Cortex of kidney (tissue), 1 donor: ENCODE data around the gene OLIG1.

Source experiments
- DNase-seq: peaks from one replicate; lab custom pipeline; 2025; lab: John Stamatoyannopoulos, UW

Gene OLIG1

DNA sequence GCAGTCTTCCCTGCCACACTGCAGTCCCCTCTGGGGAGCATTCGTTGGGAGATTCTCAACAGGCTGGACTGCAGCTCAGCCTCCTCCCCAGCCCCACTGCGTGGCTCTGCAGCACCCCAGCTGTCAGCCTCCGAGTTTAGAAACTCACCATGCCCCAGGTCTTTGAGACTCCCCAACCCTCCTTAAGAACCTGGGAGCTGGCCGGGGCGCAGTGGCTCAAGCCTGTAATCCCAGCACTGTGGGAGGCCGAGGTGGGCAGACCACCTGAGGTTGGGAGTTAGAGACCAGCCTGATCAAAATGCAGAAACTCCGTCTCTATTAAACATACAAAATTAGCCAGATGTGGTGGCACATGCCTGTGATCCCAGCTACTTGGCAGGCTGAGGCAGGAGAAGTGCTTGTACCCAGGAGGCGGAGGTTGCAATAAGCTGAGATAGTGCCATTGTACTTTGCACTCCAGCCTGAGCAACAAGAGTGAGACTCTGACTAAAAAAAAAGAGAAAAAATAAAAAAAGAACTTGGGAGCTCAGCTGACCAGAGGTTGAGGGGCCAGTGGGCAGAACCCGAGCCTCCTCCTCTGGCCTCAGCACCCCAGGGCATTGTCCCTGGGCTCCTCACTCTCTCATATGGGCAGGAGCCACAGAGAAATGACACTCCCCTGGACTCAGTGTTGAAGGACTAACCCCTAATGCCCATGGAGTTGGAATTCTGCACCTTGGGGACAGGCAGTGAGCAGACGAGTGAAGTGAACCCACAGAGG is 38.6 kb upstream of the OLIG1 start:
- no peak for DNase-seq

DNA sequence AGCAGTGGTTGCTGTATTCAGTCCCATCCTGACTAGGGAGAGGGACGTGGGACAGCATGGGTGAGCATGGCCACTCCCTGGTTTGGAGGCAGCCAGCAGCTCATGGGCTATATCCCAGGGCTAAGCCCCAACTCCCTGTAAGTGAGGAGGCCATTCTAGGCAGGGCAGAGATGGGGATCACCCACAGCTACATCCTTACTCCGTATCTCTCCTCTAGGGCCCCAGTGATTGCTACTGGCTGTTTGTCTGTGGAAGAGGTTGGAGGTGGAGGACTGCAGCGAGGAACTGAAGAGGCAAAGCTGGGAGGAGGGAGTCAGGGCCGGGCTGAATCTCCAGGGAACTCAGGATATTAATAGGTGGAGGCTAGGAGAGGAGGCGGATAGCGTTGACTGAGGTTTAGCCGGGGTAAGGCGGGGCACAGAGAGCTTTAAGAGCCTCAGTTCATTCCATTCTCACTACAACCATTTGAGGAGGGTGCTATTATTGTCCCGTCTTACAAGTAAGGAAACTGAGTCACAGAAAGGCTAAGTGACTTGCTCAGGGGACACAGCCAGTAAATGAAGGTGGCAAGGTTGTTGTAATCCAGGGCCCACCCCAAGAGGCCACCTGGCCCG is 37.4 kb upstream of the OLIG1 start:
- no peak for DNase-seq

DNA sequence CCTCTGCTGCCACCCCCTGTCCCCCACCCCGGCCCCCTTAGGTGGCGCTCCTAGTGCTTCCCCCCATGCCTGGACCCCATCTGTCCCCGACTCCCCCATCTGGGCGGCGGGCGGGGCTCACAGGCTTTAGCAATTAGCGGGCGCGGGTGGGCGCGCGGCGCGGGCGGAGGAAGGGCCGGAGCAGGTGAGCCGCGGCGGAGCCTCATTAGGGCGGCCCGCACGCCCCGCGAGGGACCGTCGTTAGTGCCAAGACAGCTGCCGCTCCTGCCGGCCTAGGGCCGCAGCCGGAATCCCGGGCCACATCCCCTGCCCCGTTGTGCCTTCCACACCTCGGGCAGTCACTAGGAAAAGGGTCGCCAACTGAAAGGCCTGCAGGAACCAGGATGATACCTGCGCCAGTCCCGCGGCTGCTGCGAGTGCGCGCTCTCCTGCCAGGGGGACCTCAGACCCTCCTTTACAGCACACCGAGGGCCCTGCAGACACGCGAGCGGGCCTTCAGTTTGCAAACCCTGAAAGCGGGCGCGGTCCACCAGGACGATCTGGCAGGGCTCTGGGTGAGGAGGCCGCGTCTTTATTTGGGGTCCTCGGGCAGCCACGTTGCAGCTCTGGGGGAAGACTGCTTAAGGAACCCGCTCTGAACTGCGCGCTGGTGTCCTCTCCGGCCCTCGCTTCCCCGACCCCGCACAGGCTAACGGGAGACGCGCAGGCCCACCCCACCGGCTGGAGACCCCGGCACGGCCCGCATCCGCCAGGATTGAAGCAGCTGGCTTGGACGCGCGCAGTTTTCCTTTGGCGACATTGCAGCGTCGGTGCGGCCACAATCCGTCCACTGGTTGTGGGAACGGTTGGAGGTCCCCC is 36.6 kb upstream of the OLIG1 start:
- DNase-seq: no peak

DNA sequence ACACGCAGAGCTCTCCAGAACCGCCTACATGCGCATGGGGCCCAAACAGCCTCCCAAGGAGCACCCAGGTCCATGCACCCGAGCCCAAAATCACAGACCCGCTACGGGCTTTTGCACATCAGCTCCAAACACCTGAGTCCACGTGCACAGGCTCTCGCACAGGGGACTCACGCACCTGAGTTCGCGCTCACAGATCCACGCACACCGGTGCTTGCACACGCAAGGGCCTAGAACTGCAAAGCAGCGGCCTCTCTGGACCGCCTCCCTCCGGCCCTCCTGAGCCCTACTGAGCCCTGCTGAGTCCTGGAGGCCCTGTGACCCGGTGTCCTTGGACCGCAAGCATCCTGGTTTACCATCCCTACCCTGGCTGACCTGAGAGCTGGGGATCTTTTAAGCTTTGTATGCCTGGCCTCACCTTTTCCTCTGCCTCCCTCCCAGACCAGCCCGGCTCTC is 36.0 kb upstream of the OLIG1 start:
- DNase-seq: no peak

DNA sequence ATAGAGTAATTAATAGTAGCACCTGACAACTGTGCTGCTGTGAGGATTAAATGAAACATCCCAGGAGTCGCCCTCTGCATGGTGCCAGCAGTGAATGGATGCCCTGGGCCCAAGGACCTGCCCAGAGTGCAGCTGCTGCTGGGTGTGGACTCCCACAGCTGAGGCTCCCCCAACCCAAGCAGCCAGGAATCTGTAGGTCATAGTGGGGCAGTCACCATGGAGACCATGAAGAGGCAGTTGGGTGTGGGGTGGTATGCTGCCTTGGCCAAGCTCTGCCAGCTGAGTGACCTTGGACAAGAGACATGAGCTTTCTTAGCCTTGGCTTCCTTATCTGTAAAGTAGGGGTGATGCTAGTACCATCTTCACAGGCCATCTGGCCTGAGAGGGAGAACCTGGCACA is 34.8 kb upstream of the OLIG1 start:
- no peak for DNase-seq

DNA sequence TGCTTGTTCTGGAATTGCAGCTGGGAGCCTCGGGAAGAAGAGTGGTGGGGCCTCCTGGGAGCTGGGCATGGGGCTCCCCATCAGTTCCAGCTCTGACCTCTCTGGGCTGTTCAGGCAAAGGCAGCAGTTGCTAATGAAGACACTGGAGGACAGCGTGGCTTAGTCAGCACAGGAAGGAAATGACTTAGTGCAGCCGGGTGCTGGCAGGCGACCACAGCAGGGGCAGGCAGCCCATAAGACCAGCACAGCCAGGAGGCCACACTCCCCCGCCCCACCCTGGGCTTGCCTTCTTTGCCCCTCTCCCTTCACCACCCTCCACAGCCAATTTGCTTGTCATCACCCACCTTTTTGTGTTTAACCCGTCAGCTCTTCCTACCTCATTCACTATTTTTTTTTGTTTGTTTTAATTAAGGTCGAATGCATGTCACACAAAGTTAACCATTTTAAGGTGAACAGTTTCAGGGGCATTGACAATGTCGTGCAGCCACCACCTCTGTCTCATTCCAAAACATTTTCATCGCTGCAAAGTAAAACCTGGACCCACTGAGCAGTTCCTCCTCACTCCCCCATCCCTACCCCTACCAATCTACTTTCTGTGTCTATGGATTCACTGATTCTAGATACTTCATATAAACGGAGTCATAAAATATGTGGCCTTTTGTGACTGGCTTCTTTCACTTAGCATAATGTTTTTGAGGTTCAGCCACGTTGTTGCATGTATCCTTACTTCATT is 33.3 kb upstream of the OLIG1 start:
- DNase-seq: no peak

DNA sequence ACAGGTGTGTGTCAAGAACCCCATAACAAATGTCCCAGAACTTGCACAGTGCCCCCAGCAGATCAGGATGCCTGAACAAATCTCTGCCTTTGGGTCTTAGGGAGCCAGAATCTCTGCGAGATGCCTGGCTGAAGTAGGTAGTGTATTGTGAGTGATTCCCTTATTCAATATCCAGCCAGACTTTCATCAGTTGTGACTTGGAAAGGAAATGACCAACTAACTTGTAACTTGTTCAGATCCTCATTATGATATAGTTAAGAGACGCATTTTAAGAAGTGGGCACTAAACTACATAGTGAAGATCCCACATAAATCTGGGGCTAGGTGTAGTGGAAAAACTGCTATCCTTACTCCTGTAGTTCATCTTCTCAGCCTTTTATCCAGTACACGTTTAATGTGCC is 32.4 kb upstream of the OLIG1 start:
- DNase-seq: no peak

DNA sequence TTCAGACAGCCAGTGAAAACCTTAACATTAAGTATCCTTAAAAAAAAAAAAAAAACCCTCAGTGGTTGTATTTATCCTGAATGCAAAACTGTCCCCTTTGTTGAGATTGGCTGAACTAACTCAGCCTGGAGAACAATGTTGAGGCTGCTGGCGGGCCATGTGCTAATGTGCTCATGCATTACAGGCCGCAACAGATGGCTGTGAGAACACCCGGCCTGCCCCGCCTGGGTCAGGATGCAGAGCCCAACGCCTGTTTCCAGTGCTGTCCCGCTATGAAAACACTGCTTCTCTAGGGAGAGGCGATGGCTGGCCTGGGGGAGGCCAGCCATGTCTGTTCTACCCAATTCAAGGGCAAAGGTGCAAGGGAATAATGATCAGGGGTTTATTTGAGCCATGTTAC is 30.4 kb upstream of the OLIG1 start:
- no peak for DNase-seq

DNA sequence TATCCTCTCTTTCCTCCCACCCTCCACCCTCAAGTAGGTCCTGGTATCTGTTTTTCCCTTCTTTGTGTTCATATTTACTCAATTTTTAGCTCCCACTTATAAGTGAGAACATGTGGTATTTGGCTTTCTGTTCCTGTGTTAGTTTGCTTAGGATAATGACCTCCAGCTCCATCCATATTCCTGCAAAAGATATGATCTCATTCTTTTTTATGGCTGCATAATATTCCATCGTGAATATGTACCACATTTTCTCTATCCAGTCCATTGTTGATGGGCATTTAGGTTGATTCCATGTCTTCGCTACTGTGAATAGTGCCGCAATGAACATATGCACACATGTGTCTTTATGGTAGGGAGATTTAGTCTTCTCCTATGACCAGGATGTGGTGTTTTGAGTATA is 29.7 kb upstream of the OLIG1 start:
- no peak for DNase-seq

DNA sequence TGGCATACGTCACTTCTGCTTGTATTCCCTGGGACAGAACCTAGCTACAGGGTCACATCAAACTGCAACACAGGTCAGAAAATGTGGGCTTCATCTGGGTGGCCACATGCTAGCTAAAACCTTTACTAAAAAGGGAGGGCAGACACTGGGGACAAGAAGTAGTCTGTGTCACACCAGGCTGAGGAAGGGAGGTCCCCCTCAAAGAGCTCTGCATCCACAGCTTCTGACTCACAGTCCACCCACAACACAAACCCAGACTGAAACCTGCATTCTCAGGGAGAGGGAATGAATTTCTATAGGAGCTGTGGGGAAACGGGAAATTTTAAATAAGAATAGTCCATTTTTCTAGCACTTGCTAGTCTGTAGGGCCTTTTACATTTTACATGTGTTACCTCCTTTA is 28.0 kb upstream of the OLIG1 start:
- DNase-seq: no peak

DNA sequence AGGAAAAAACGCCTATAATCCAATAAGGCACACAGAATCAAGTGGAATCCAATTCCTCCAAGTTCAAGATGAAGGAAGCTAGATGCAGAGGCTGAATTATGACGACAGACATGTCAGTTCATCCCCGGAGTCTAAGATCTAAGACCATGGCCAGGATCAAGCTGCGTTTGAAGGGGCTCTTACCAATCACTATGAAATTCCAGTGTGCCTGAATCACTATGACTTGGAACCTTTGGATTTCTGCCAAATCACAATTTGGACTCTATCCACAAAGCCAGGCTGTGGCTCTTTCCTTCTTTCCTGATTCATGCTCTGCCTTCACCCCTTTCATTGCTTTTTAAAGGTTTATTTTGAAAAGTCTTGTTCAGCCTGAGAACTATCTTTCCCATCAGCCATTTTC is 27.1 kb upstream of the OLIG1 start:
- DNase-seq: no peak

DNA sequence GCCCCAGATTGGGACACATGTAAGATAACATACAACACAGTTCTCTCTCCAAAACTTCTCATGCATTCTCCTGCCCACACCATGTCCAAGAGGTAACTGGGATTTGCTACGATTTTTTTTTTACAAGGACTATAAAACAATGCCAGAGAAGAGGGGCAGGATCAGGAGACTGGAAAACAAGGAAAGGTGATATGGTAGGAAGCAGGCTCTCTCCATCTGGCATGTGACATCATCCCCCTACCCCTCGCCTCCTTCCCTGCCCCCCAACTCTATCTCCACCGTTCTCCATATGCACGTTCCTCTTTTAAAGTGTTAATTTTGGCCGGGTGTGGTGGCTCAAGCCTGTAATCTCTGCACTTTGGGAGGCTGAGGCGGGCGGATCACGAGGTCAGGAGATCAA is 23.5 kb upstream of the OLIG1 start:
- DNase-seq: no peak

DNA sequence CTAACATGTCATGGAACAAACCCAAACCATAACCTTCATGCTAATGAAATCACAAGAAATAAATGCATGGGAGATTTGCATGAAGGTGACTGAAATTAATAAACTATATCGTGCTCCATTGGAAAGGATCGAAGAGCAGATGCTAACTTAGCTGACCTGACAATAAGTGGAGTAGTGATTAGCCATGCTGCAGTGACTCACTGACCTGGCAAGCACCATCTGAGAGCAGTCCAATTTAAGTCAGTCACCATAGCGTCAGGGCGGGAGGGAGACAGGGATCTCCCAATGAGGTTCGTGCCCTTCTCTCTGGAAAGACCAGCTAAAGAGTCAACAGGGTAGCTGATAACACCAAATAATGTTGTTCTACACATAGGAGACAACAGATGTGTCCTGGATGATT is 22.7 kb upstream of the OLIG1 start:
- no peak for DNase-seq

DNA sequence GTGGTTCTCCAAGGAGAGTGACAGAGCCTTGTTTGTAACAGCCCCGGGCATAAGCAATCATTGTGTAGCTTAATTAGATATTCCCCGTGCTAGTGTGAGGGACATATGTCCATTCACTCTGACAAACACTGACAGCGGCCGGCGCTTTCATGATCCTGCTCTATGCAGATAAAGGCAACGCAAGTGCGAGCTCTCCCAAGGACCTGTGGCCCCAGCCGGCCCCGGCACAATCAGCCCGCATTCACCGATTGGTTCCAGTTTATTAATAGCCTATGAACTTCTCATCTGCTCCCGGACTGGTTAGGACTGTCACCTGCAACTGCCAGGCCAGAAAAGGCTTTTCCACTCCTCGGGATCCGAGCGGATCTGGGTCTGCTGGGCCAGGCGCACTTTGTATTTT is 18.0 kb upstream of the OLIG1 start:
- DNase-seq: no peak

DNA sequence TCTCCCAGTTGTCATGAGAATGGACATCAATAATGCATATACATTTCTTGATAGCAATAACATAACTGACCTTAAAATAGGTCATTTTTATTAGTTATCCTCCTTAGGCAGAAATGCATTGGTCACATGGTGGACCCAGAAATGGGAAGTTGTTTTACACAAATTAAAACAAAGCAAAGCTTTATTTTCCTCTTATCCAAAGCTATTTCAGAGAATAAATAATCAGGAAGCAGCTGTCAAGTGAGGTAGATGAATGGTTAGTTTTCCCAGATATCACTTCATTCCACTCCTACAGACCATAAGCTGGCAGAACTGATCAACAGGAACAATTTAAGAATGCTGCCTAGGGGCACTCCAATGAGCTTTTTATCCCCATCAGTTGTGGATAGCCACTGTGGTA is 16.0 kb upstream of the OLIG1 start:
- DNase-seq: no peak

DNA sequence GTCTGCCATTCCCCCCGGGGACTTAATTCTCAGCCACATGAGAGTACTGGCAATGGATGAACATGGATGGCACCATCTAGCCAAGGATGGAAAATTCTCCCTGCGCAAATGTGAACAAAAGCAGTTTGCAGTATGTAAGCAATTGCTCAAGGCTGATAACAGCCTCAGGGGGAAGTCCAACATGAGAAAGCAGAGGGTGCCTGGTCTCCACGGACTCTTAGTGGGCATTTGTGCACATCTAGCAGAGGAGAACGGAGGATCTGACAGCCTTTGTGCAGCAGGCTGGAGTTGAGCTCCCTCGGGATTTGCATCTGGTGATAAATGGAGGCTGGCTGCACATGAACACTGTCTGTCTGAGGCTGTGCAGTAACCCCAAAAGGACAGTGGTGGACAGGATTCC is 13.9 kb upstream of the OLIG1 start:
- DNase-seq: no peak

DNA sequence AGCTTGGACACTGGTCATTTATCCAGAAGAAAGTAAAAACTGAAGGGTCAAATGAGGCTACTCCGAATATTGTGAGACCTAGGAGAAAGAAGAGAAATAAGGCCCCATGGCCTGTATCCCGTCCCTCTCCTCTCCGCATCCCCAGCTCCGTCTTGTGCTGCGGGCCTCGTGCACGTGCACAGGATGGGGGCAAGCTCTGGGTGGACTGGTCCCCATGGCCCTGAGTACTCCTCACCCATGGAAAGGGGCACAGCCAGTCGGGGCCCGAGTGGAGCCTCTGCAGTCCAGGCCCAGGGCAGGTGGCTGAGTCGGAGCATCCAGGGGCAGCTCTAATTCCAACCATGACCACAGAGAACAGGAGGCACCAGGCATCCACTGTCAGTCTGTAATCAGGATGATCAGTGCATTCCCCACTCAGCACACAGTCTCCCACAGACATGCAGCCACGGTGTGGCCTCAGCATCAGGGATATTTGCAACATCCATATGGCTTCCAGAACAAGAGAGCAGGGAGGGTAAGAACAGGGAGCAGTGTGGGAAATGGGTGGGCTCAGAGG is 12.5 kb upstream of the OLIG1 start:
- DNase-seq: no peak

DNA sequence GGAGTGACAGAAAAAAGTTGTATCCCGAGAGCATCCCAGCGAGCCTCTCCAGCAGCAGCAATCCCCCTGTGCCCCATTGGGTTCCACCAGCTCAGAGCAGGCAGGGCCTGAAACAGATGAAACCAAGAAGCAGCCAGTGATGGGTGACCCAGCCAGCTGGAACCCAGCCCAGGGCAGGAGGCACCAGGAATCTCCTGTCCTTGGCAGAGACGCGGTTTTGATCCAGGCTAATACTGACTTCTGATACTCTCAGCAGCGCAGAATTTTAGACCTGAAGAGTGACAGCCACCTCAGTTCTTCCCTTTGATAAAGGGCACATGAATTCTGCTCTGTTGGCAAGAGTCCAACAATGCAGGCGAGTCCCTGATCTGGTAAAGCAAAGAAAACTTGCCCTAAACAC is 11.4 kb upstream of the OLIG1 start:
- DNase-seq: no peak

DNA sequence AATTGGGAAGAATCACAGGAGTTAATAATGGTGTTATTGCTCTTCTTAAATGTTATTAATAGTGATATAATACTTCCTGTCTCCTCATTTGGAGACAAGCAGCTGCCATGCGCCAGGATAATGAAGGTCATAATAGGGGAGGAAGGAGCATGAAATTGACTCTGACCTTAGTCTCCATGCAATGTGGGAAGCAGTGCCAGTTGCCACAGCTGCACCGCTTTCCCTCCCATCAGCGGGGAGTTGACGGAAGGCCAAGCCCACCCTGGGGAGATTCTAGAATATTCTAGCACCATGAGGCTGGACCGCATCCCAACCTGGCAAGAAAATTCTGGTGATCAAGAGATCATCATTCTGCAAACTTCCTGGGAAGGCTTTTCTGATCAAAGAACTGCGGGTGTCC is 11.0 kb upstream of the OLIG1 start:
- DNase-seq: no peak

DNA sequence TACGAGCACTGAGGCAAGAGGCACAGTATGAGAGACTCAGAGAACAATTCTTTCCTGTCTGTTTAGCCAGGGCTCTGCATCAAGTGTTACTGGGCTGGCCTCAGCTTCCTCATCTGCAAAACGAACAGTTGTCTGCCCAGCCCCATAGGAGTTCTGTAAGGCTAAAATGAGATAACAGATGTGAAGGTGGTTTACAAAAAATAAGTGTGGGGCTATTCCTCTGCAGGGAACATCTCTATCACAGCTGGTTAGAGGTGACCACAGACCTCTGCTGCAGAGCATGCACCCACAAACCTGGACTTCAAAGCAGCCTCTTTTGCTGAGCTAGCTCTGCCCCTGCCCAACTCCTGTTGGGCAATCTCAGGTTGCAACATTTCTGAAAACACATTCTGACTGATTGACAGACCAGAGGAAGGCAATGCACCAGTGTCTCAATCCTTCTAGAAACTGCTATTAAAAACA is 10.5 kb upstream of the OLIG1 start:
- DNase-seq: no peak

DNA sequence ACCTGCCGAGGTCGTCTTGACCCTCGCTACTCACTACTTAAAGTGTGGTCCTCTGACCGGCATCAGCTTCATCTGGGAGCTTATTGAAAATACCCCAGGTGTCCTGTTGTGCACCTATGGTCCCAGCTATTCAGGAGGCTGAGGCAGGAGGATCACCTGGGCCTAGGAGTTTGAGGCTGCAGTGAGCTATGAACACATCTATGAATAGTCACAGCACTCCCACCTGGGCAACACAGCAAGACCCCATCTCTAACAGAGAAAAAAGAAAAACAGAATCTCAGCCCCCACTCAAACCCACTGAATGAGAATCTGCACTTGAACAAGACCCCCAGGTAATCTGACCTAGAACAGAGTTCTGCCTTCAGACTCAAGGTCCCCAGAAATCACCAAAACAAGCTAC is 8.7 kb upstream of the OLIG1 start:
- no peak for DNase-seq

DNA sequence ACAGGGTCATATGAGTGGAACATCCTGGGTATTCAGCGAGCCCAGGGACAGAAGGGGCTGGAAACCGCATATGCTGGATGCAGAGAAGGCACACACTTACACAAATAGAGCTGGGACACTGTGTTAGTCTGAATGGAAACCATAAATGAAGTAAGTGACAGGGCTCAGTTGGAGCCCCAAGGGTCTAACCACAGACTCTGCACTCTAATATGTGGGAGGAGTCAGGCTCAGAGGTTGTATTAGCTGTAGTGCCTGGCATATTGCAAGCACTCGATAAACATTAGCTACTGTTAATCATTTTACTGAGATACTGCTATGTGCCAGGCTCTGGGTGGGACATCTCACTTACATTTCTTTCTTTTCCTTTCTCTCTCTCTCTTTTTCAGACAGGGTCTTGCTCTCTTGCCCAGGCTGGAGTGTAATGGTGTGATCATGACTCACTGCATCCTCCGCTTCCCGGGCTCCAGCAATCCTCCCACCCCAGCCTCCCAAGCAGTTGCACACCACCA is 6.5 kb upstream of the OLIG1 start:
- no peak for DNase-seq
